GM03348 (cell line): ENCODE measurements around the gene XYLT1.

ENCODE experiments used
- DNase-seq: peaks from one replicate; pipeline ENCODE4 v3.0.0; 2012; ENCODE audit warnings: low spot score

Gene XYLT1

DNA sequence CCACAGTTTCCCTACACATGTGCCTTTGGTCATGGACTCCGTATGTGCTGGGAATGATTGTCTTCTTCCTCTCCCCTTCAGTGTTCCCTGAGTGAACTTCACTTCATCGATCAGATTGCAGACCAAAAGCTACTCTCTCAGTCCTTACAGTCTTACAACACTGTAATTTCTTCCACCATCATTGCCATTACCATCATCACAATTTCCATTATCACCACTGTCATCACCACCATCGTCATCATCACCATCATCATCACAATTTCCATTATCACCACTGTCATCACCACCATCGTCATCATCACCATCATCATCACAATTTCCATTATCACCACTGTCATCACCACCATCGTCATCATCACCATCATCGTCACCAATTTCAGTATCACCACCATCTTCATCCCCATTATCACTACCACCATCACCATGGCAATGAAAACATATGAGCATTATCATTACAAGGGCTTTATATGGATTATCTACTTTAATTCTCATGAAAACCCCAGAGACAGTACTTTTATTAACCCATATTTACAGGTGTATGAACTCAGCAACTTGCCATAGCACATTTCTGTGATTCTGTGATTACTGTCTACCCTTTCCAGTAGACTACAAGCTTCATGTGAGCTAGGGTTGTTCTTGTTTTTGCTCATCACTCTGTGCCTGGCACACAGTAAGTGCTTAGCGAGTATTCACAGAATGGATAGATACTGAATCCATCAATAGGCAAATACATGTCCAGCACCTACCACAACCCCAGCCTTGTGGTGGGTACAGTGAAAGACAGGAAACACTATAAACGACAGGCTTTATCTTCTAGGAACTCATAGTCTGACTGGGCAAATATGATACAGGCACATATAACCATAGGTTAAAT lies 327.0 kb downstream of the XYLT1 start:
- no peak for DNase-seq

DNA sequence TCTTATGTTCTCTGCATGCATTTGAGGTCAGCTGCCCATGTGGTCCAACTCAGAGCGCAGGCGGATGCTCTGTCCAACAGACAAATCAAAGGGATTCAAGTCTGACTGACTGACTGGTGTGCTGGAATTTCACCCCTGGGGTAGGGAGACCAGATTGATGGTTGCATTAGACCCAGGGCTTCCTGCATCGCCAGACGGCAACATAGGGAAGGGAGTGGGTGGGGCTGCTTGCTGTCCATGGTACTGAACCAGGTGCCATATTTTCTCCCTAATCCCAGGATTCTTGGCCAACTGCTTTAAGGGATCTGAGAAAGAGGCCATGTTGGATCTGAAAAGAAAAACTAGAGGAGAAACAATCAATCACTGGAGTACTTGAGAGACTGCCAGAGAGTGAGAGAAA lies 332.0 kb downstream of the XYLT1 start:
- peak; percentile 29 for DNase-seq

GRCh38 chr16:17135439-17135838 lies 335.3 kb downstream of the XYLT1 start:
- DNase-seq = no peak

DNA sequence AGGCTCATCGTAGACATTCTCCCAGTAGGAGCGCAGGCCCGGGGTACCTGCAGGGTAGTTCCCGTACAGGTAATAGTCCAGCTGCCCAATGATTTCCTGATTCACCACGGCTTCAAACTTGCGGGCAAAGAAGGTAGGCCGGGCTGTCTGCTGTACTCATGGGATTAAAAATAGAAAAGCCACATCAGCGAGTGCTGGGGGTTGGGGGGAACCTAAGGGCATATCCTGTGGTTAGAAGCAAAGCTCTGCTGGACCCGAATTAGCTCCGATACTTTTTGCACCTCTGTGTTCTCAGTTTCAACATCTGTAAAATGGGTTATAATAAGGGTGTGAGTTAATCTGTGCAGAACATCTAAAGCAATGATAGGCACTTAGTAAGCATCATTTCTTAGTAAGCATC lies 336.2 kb downstream of the XYLT1 start:
- DNase-seq = no peak

DNA sequence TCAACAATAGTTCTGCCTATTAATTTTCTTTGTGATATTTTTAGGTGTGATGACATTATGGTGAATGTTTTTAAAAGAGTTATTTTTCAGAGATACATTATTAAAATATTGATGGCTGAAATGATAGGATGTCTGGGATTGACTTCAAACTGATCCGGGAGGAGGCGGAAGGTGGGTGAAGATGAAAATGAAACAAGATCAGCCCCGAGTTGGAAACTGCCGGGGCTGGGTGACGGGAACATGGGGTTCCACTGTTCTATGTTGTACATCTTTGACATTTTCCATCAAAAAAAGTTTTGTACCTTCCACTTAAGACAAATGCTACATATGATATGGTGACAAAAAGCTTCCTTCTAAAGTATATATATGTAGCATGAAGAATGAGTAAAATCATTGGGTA lies 336.9 kb downstream of the XYLT1 start:
- DNase-seq = no peak

- no peak for DNase-seq
Measured at GRCh38 chr16:17131351-17131750, 339.4 kb downstream of the XYLT1 start.

DNA sequence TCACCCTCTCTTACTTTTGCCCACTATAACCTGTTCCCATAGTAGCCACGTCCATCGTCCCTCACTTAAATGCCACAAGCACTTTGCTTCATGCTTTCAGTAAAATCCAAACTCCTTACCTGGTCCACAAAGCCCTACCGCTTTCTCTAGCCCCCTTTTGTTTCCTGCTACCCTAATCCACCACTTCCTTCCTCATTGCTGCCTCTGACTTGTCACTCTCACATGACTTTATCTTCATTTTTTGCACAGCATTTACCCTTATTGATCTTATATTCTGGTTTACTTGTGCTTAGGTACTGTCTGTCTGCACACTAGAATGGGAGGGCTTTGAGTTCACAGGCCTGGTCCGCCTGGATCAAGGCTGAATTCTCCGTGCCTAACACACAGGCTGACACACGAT lies 340.0 kb downstream of the XYLT1 start:
- DNase-seq = no peak

GRCh38 chr16:17129971-17130370 lies 340.8 kb downstream of the XYLT1 start:
- DNase-seq = no peak

DNA sequence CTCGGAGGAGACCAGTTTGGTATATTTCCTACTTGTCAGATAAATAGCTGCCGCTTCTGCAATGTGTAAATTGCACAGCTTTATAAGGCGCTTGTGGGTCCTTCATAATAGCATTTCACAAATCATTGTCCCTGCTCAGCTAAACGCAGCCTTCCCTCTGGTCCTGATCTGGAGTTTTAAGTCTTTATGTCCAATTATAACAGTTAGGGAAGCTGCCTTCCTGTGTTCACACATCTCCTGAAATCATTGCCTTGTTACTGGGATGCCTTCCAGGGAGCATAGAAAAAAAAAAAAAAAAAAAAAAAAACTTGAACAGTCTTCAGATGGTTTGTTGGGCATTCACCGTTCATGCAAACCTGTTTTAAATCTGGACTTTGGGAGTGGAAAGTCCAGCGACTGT lies 342.0 kb downstream of the XYLT1 start:
- no peak for DNase-seq

- DNase-seq = no peak
Measured at GRCh38 chr16:17126156-17126555, 344.6 kb downstream of the XYLT1 start.

DNA sequence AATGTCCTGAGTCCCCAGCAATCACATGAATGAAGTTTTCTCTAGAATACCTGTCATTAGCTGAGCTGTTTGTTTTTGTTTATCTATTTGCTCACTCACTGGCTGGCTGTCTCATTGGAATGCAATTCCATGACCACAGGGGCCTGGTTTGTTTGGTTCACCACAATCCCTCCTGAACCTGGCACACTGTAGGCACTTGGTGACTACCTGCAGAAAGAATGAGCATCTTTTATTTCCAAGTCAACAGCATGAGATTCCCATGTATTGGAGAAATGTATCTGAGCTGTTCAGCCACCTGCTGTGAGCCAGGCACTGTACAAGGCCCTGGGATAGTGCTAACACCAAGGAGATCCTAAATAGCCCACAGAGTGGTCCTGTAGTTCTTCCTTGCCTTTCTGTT lies 345.1 kb downstream of the XYLT1 start:
- no peak for DNase-seq

DNA sequence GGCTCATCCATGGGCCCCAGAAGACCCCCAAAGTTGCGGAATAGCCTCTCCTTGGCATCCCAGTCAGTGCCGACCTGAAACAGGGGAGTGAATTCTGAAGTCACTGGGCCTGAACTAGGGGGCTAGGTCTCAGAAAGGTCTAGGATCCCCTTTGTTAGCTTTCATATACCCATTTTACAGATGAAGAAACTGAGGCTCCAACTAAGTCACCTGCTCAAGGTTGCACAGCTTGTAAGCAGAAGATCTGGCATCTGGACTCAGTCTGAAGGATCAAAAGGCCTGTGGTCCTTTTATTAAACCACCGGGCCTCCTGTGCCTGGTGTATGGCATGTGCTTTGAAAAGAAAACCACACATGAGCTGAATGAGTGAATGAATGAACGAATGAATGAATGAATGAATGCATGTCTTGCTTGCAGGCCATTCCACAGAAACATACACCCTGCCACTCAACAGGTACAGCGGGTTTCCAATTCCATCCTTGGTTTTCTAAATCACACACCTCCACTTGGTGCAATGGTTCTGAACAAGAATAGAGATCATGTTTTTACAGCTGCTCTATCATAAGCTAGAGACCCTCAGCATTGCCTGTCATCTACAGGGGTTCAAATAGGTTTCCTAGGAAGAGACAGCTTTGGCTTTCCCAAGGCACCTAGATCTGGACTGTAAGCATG lies 352.7 kb downstream of the XYLT1 start:
- no peak for DNase-seq

- DNase-seq = no peak
Measured at GRCh38 chr16:17116595-17117322, 354.0 kb downstream of the XYLT1 start.

DNA sequence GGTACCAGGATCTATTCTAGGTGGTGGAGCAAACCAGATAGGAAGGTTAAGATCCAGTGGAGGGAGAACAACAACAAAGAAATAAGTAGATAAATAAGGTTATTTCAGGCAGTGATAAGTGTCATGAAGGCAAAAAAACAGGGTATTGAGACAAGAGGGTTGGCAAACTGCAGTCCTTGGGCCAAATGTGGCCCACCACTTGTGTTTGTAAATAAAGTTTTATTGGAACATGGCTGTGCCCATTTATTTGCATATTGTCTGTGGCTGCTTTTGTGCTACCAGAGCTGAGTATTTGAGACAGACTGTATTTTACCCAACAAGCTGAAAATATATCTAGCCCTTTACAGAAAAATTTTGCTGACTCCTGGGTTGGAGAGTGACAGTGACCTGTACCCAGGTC lies 361.3 kb downstream of the XYLT1 start:
- no peak for DNase-seq

GRCh38 chr16:17108596-17108995 lies 362.2 kb downstream of the XYLT1 start:
- no peak for DNase-seq

- no peak for DNase-seq
Measured at GRCh38 chr16:17107450-17107849, 363.3 kb downstream of the XYLT1 start.

DNA sequence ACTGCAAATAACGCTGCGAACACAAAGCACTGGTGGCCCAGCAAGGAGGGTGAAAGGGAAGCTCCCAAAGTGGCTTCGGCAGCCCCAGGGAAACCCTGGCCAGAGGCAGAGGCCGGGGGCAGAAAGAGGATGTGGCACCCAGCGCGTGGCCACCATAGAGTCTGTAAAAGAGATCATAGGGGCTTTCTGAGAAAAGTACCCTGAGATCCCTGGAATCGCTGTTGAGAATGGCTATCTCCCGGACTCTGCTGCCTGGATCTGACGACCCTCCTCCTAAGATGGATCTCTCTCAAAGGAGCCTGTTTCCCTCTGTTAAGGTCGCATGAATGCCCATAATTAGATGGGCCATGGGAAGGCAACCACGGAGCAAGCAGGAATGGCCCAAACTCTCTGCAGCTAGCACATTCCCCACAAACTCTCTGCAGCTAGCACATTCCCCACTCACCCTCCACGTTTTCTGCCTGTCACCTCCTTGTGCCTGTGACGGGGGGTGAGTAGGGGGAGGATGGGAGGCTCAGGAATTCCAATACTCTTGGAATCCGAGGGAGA lies 364.4 kb downstream of the XYLT1 start:
- DNase-seq = no peak

GRCh38 chr16:17105239-17105797 lies 365.4 kb downstream of the XYLT1 start:
- no peak for DNase-seq

- no peak for DNase-seq
Measured at GRCh38 chr16:17104654-17105053, 366.1 kb downstream of the XYLT1 start.

- DNase-seq = no peak
Measured at GRCh38 chr16:17103216-17103615, 367.5 kb downstream of the XYLT1 start.

- no peak for DNase-seq
Measured at GRCh38 chr16:17101646-17102045, 369.1 kb downstream of the XYLT1 start.

GRCh38 chr16:17098685-17099084 lies 372.1 kb downstream of the XYLT1 start:
- no peak for DNase-seq
